Suprapubic skin (tissue), 4 donors: ENCODE results near the gene GPX7. TPM values are rescaled to one million over a fixed set of nuclear protein-coding genes. Genes with fewer than 3 reads are reported as not detected.

Experiments
- DNase-seq, 2 donors: peaks; one replicate each; pipeline ENCODE4 v3.0.0-alpha.2; 2019; ENCODE audit warnings: low spot score in 2 of 2
- H3K27ac ChIP-seq: fragments of 200-600 bp; sonication (generic); one replicate; pipeline ENCODE4 v1.5.1; 2019
- H3K27me3 ChIP-seq: fragments of 200-600 bp; sonication (generic); one replicate; pipeline ENCODE4 v1.5.1; 2019
- H3K36me3 ChIP-seq: fragments of 200-600 bp; sonication (generic); one replicate; pipeline ENCODE4 v1.5.1; 2019
- H3K4me1 ChIP-seq: fragments of 200-600 bp; sonication (generic); one replicate; pipeline ENCODE4 v1.5.1; 2019
- H3K4me3 ChIP-seq: fragments of 200-600 bp; sonication (generic); one replicate; pipeline ENCODE4 v1.5.1; 2019; ENCODE audit warnings: mild to moderate bottlenecking
- H3K9me3 ChIP-seq: fragments of 200-600 bp; sonication (generic); one replicate; pipeline ENCODE4 v1.5.1; 2019
- EP300 ChIP-seq: sonication (generic); formaldehyde crosslinking; IDR thresholded peaks from one replicate; pipeline ENCODE4 v1.6.1; 2017; ENCODE audit warnings: antibody characterized with exemption
- POLR2A ChIP-seq, 2 donors: fragments of 450-650 bp; IDR thresholded peaks; one replicate each; pipeline ENCODE4 v1.6.1; 2017; ENCODE audit warnings: antibody characterized with exemption in 2 of 2, mild to moderate bottlenecking in 2 of 2, moderate library complexity in 2 of 2
- POLR2AphosphoS5 ChIP-seq, 3 donors: sonication (generic); formaldehyde crosslinking; IDR thresholded peaks; one replicate each; pipeline ENCODE4 v1.6.1; 2017; ENCODE audit warnings: antibody characterized with exemption in 3 of 3
- WGBS: methylation state at CpG from one replicate; pipeline ENCODE4 v1.1.5; 2018; 5-methylcytosine and 5-hydroxymethylcytosine counted together
- total RNA-seq, 4 donors: library from RNA; depleted of rRNA; stranded (reverse); fragments of >200 nt; gene quantifications; one replicate each; pipeline ENCODE4 v1.1.0, GENCODE V29; 2016
- TF ChIP-seq, protein P1 (sequence below), 2 donors: fragments of 200-600 bp in 1 of 2; fragments of 450-650 bp in 1 of 2; sonication (generic) in 1 of 2; IDR thresholded peaks; one replicate each; pipeline ENCODE4 v1.5.1; 2016 to 2019; ENCODE audit warnings: antibody characterized with exemption in 2 of 2, mild to moderate bottlenecking in 1 of 2, moderate library complexity in 1 of 2

GPX7 gene
- total RNA-seq, 4 donors from 2014 or later = 3.1 to 11.1 (median 7.5) TPM

- H3K27me3 ChIP-seq = no peaks in the 10 kb centered on the region
- no peaks in the 10 kb centered on the region for H3K36me3 ChIP-seq
- no peak overlapping the region for H3K27ac ChIP-seq
- H3K9me3 ChIP-seq = no peaks in the 10 kb centered on the region
- H3K4me1 ChIP-seq = no peaks in the 10 kb centered on the region
- no peak for TF ChIP-seq EP300
- TF ChIP-seq, protein P1, sequence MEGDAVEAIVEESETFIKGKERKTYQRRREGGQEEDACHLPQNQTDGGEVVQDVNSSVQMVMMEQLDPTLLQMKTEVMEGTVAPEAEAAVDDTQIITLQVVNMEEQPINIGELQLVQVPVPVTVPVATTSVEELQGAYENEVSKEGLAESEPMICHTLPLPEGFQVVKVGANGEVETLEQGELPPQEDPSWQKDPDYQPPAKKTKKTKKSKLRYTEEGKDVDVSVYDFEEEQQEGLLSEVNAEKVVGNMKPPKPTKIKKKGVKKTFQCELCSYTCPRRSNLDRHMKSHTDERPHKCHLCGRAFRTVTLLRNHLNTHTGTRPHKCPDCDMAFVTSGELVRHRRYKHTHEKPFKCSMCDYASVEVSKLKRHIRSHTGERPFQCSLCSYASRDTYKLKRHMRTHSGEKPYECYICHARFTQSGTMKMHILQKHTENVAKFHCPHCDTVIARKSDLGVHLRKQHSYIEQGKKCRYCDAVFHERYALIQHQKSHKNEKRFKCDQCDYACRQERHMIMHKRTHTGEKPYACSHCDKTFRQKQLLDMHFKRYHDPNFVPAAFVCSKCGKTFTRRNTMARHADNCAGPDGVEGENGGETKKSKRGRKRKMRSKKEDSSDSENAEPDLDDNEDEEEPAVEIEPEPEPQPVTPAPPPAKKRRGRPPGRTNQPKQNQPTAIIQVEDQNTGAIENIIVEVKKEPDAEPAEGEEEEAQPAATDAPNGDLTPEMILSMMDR (IDR thresholded peaks at IDR 0.05) = no peak
- no peak for TF ChIP-seq POLR2AphosphoS5 (IDR thresholded peaks at IDR 0.05)
- TF ChIP-seq POLR2A (IDR thresholded peaks at IDR 0.05) = no peak
- 92% methylated on average over 3 of the region's 3 CpGs for WGBS
- H3K4me3 ChIP-seq = no peak overlapping the region
- DNase-seq = no peak
These were observed 21.6 kb downstream of the GPX7 start for GRCh38 chr1:52623812-52624211.

GRCh38 chr1:52627028-52627427 is 24.9 kb downstream of the GPX7 start:
- Histone ChIP-seq H3K4me1 (peaks cover 13% of the 10 kb centered on the region), H3K4me3 (no peak overlapping the region), H3K27me3 (peaks cover 3% of the 10 kb centered on the region), H3K36me3 (no peaks in the 10 kb centered on the region), H3K27ac (no peak overlapping the region), H3K9me3 (no peaks in the 10 kb centered on the region)
- 100% methylated on average over 2 of the region's 2 CpGs for WGBS
- no peak for TF ChIP-seq POLR2A (IDR thresholded peaks at IDR 0.05)
- TF ChIP-seq, protein P1 (IDR thresholded peaks at IDR 0.05) = no peak
- no peak for TF ChIP-seq POLR2AphosphoS5 (IDR thresholded peaks at IDR 0.05)
- no peak for TF ChIP-seq EP300
- no peak for DNase-seq

- 64% methylated on average over 8 of the region's 8 CpGs for WGBS
These were observed 26.6 kb downstream of the GPX7 start for GRCh38 chr1:52628614-52629324.

DNA sequence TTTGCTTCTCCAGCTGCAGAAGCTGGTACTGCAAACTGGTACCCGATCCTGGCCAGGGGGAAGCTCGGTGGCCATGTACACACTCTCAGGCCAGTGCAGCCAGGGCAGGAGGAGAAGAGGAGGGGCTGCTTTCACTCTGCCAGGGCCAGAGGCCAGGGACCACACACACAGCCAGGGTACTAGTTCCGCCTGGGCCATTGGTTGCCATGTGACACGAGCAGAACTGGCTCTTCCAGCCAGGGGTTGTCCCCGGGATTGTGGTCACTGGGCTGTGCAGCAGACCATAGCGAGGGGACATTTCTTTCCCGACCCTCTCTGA is 27.1 kb downstream of the GPX7 start:
- peaks cover 25% of the 10 kb centered on the region for H3K27me3 ChIP-seq
- H3K36me3 ChIP-seq = no peaks in the 10 kb centered on the region
- H3K4me3 ChIP-seq = no peak overlapping the region
- DNase-seq = no peak
- H3K27ac ChIP-seq = no peak overlapping the region
- H3K4me1 ChIP-seq = peaks cover 23% of the 10 kb centered on the region
- 70% methylated on average over 3 of the region's 7 CpGs for WGBS
- H3K9me3 ChIP-seq = no peaks in the 10 kb centered on the region
- TF ChIP-seq, protein P1 (IDR thresholded peaks at IDR 0.05) = no peak
- TF ChIP-seq EP300 (no peak), POLR2A (IDR thresholded peaks at IDR 0.05) (no peak), POLR2AphosphoS5 (IDR thresholded peaks at IDR 0.05) (no peak)

More at GRCh38 chr1:52628614-52629324, 26.6 kb downstream of the GPX7 start:
- Histone ChIP-seq H3K4me3 (no peak overlapping the region), H3K9me3 (no peaks in the 10 kb centered on the region), H3K27me3 (peaks cover 20% of the 10 kb centered on the region), H3K27ac (no peak overlapping the region), H3K4me1 (peaks cover 23% of the 10 kb centered on the region), H3K36me3 (no peaks in the 10 kb centered on the region)
- TF ChIP-seq POLR2A (IDR thresholded peaks at IDR 0.05) (no peak), EP300 (no peak), POLR2AphosphoS5 (IDR thresholded peaks at IDR 0.05) (no peak)
- TF ChIP-seq, protein P1 (IDR thresholded peaks at IDR 0.05) = no peak
- DNase-seq = no peak

DNA sequence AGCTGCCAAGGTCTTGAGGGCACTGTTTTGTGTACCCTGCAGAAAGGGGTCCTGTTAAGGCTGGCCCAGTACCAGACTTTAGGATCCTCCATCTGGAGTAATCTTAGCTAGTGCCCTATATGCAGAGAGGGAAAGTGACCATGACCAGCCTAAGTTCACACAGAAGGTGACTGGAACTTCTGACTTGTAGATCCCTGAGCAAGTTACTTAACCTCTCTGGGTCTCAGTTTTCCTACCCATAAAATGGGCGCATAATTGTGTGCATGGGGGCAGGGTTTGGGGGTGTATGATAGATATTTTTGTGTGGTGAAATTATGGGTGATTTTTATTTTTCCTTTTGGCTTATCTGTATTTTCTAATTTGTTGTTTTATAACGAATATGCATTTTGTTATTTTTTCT is 27.5 kb downstream of the GPX7 start:
- Histone ChIP-seq H3K4me1 (peaks cover 23% of the 10 kb centered on the region), H3K9me3 (no peaks in the 10 kb centered on the region), H3K36me3 (no peaks in the 10 kb centered on the region), H3K27me3 (peaks cover 29% of the 10 kb centered on the region), H3K4me3 (no peak overlapping the region), H3K27ac (no peak overlapping the region)
- 86% methylated on average over 2 of the region's 2 CpGs for WGBS
- no peak for DNase-seq
- TF ChIP-seq, protein P1 (IDR thresholded peaks at IDR 0.05) = no peak
- no peak for TF ChIP-seq POLR2A (IDR thresholded peaks at IDR 0.05)
- no peak for TF ChIP-seq POLR2AphosphoS5 (IDR thresholded peaks at IDR 0.05)
- TF ChIP-seq EP300 = no peak
